NOMO-1 treated with DMSO at 0.1 percent for 48 hours (cell line): ENCODE data around the gene INTS3.
A peak's percentile ranks its signal among the peaks of the same experiment; 100 is the strongest.

Experiments used
- DNase-seq: peaks from one replicate; lab custom pipeline; 2025; ENCODE audit not compliant: unreplicated experiment; lab: John Stamatoyannopoulos, UW

Gene INTS3

DNA sequence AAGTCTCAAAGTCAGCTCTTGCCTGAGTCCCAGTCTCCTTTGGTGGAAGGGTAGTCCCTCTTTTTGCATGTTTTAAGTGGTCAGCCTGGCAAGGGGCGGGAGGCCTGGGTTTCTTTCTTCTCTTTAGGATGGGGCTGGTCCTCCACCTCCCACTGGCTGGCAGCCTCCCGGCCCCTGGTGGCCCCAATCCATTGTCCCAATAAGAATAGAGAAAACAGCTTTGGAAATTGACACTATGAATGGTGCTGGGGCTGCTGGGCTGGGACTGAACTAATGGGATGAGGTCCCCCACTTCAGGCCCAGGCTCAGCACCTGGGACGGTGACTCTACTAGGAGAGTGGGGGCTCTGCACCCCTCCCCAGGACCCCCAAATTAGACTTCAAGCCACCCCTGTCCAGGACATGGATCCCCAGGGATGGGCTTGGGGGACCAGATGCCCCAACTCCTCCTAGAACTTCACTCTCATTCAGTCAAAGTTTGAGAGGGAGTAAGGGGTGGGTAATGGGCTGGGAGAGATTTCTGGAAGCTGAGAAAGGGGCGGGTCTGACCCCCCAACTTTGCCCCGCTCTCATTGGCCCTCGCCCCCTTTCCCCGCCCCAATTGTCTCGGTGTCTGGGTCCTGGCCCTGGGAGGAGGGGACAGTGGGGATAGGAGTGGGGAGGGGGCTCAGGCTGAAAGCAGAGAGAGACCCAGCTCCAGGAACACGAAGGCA, 65.6 kb downstream of the INTS3 start:
- no peak for DNase-seq

DNA sequence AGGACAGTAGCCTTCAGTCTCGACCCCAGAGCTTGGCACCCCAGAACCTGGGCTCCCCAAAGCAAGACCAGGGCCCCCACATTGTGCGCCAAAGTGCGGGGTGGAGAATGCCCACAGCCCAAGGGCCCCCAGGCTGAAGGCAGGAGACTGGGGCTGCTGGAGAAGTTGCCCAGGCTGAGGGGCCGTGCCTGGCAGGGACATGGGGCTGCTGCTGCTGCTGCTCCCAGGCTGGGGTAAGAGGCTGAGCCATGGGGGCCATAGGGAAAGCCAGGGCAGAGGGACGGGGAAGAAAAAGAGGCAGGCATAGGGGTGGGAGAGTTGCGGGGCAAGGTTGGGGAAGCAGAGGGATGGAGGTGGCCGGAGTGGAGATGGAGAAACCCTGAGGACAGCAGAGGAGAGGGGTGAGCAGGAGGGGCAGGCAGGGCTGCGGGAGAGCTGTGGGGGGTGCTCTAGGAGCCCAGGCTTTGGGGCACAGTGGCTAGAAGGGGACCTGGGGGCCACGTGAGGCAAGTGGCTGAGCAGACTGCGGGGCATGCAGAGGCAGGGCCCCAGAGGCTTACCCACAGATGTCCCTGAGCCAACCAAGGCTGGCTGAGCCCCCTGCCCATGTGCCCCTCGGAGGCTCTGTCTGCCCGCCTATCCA, 66.2 kb downstream of the INTS3 start:
- no peak for DNase-seq

DNA sequence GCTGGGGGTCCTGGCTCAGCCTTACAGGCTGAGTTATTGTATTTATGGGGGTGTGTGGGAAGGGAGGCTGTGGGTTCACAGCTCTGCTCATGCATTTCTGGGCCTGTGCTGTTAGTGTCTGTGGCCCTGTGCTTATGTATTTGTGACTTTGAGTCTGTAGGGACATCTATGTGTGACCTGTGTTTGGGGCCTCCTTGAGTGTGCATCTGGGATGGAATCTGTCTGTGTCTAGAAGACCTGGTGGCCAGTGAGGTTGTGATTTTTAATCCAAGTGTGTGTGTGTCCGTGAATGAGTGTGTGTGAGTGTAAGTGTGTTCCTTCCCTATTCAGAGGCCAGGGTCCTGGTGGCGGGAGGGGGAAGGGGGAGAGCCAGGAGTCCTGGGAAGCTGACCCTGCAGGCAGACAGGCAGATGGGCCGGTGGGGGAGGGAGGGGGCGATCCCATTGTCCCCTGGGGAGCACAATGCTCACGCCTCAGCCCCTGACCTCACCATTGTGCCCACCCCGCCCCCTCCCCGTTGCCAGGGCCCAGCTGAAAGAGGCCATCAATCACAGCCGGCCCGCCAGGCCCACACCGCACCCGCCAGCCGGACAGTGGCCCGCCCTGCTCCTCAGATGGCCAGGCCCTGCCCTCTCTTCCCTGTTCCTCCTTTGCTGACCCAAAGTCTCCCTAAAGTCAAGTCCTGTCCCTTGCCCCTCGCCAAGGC, 66.9 kb downstream of the INTS3 start:
- no peak for DNase-seq

DNA sequence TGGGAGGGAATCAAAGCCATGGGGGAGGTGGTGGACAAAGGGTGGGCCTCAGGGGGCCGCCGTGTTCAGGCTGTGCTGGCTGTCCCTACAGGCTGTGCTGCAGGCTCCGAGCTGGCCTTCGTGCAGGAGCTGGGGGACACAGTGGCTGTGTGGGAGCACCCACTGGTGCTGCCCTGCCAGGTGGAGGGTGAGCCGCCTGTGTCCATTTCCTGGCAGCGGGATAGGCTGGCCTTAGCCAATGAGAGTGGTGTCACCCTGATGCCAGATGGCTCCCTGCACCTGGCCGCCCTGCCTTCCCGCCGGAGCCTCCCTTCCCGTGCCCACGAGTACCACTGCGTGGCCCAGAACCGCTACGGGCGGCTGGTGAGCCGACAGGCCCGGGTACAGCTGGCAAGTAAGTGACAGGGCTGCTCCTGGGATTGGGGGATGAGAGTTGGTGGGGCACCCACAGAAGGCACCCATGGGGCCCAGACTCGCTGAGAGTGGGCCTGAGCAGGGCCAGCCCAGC, 67.5 kb downstream of the INTS3 start:
- no peak for DNase-seq

DNA sequence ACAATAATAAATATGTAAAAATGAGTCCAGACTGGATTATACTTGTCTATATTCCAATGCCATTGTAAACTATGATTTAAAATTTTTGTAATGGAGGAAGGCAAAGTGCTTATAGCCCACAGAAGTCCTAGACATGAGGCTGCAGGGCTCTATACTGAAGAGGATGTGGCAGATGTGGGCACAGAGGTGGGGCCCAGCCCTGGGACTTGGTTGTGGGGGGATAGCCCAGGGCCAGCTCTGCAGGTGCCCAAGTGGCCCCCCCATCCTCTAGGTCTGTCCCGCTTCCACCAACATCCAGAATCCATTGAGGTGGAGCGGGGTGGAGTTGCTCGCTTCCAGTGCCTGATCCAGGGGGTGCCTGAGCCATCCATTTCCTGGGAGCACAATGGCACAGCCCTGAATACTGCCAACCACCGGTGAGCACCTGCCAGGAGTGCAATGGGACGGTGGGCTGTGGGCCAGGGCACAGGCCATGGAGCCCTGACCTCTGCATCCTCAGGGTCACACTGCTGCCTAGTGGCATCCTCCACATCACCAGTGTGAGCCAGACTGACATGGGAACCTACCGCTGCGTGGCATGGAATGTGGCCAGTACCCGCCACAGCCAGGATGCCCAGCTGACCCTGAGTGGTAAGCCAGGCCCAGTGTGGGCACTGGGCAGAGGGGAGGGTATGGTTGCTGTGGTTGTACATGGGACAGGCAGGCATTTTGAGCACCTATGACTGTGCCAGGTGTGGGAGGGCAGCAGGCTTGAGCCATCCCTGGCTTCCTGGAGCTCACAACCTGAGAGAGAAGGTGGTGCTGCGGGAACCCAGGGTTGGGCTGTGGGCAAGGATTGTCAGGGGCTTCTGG, 68.3 kb downstream of the INTS3 start:
- no peak for DNase-seq

DNA sequence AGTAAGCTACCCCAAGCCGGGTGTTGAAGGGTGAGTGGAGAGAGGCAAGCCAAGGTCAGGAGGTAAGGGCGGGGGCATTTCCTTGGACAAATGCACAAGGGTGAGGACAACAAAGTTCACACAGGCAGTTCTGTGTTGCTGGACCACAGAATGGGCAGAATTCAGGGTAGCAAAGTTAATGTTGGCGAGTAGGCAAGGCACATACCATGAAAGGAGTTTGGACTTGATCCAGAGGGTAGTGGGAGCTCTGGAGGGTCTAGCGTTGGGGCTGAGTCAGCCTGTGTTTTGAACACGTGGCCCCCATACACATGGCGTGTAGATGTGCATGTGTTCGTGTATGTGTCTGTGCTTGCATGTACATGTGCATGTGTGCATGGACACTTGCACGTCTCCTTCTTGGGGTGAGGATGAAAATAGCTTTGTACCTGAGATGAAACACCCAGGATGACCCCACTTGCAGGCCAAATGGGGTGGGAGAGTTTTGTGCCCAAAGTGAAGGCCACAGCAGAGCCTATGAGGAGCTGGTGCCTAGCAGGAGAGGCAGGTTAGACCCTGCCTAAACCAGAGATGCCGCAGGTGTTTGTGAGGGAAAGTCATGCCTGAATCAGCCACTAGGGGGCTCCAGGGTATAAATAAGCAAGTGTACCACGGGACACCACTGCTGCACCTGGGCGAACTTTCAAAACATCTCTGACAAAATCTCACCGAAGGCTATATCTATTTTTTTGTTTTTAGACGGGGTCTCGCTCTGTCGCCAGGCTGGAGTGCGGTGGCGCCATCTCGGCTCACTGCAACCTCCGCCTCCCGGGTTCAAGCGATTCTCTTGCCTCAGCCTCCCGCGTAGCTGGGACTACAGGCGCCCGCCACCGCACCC, 69.2 kb downstream of the INTS3 start:
- peak; percentile 64 for DNase-seq

DNA sequence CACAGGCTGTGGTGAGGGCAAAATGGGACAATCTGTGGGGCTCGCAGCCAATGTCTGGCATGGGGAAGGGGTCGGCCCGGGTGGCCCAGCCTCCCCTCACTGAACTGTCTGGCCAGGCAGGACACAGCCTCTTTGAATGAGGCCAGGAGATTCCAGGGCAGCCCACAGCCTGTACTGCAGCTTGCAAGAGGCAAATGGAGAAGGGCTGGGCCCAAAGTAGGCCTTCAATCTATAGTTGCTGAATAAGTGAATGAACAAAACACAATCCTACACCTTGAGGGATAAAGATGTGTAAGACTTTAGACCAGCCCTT, 70.6 kb downstream of the INTS3 start:
- no peak for DNase-seq

DNA sequence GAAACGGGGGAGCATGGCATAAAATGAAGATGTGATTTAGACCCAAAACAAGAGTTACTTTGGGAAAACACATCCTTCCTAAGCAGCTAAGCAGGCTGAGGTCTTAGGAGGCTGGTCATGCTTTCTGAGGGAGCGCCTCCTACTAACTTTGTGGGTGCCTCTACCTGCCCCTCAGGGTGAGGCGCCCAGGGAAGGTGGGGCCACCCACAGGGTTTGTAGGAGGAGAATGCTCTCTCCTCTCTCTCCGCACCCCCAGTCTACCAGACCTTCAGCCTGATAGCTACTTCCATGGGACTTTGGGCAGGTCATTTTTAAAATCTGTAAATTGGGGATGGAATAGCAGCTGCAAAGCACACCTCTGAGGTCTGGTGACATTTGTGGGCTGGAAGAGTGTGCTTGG, 71.2 kb downstream of the INTS3 start:
- no peak for DNase-seq

DNA sequence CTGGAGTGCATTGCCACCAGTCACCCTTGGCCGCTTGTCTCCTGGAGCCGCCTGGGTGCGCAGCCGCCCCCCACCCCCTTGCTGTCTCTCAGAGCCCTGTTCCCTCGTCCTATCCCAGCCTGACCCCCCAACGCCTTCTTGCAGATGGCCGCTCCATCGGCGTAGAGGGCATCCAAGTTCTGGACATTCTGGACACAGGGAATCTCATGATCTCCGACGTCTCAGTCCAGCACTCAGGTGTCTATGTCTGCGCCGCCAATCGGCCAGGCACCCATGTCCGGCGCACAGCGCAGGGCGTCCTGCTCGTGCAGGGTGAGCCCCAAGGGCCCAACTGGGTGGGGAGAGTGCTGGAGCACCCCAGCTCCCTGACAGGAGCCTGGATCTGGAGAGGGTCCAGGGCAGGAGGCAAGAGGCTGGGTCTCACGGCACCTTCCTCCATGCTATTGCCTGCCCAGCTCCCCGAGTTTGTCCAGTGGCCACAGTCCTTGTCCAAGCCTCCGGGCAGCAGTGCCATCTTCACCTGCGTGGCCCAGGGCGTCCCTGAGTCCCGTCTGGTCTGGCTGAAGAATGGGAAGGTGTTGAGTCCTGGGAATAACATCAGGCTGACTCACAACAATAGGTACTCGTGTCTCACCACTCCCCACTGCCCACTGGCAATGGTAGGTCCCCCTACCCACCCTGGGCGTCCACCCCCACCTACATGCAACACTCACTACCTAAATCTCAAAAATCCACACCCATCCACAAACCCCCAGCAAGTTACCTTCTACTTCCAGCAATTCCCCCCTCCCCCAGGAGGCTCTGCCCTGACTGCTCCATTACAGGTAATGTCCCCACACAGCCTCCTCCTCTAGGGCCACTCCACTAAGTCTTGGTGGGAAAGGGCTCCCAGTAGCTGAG, 72.0 kb downstream of the INTS3 start:
- no peak for DNase-seq

DNA sequence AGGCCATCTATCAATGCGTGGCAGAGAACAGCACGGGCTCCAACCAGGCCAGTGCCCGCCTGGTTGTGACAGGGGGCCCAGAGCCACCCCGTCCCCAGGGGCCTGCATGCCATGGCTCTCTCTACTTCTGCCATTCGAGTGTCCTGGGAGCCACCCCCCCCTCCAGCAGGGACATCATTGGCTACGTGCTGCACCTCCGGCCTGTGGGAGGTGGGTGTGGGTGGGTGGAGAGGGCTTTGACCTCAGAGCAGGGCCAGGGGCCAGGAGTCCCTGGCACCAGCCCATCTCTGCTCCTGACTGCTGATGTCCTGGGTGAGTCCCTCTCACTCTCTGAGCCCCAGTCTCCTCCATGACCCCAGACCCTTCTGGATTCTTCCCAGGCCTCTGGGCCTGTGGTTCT, 72.7 kb downstream of the INTS3 start:
- DNase-seq = no peak

DNA sequence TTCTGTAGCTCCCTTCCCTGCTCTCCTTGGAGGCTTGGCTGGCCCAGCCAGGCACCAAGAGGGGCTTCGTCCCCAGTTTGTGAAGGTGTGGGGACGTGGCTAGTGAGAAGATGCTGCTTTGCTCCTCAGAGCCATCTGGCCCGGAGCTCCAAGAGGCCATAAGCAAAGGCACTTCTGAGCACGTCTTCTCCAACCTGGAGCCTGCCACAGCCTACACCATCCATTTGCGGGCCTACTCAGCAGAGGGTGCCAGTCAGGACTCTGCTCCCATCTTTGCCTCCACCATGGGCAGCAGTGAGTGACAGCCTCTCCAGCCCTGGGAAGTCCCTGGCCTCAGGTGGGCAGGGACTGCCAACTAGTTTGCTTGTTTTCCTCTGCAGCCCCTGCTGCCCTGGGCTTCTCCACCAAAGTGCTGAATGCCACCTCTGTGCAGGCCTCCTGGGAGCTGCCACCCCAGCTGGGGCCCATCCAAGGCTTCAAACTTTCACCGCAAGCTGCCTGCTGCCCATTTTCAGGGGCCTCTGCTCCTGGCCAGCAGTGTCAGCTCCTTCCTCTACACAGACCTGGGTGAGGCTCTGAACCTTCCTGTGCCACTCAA, 73.3 kb downstream of the INTS3 start:
- DNase-seq = no peak

DNA sequence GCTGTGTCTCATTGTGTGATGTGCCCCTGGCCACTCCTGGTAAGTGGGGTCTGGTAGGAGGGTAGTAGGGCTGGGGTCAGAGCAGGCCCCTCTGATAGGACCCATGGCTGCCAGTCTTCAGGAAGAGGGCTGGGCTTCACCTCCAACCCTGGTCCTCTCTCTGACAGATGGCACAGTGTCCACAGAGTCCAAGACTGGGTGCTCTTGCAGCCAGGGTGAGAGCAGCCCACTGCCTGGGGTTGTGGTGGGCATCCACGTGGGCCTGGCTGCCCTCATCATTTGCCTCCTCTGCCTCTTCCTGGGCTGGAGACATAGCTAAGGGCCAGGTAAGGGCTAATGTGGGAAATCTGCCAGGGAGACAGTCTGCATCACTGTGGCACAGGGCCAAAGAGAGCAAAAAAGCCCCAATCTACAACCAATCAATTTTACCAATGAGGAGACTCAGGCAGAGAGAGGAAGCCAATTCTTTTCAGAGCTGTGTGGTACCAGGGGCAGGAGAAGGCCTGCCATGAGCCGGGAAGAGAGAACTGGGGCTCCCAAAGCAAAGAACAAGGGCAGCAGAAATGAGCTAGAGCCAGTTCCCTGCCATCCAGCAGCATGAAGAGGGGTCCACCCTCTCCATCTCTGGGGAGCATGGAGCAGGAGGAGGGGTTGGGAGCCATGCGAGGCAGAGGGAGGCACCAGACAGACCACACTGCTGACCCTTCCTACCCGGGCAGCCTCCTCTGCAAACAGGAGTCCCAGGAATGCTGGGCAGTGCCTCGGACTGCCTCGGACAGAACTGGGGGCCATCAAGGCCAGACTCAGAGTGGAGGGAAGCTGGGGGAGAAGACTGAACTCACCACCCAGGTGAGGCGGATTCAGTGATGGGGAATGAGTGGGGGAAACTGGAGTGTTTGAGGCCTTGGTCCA, 74.2 kb downstream of the INTS3 start:
- no peak for DNase-seq

DNA sequence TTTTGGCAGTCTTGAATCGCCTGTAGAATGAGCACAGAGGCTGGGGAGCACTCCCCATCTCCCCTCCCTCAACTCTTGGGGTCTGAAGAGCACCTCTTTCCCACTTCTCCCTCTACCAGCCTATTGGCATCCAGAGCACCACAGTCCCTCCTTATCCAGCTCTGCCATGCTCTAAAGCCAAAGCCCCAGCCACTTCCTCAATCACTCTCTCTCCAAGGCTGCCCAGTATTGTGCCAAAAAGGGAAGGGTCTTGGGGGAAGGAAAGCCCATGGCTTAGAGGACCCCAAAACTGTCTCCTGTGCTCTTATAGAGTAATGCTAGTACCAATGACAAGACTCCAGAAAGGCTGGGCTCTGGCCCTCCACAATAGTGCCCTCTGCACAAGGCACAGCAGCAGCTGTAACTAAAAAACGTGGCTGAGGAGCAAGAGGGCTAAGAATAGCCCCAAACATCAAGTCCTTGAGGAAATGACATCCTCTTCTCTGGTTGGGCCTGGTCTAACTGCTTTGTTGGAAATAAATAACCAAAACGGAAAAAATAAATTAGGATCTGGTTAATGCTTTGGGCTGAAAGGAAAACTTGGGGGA, 75.7 kb downstream of the INTS3 start:
- peak; percentile 10 for DNase-seq

DNA sequence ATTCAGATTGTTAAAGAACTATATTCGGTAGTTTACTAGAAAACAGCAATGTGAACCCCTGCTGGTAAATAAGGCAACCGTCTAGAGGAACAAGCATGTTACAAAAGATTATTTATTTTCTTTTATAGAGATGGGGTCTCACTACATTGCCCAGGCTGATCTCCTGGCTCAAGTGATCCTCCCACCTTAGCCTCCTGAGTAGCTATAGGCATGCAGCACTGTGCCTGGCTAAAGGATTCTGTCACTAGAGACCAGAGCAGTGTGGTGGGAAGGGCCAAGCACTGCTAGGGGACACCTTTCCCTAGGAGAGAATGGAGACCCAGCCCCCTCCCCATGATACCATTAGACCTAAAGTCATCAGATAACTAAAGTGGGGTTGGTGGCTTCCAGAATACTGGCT, 76.3 kb downstream of the INTS3 start:
- DNase-seq = no peak

DNA sequence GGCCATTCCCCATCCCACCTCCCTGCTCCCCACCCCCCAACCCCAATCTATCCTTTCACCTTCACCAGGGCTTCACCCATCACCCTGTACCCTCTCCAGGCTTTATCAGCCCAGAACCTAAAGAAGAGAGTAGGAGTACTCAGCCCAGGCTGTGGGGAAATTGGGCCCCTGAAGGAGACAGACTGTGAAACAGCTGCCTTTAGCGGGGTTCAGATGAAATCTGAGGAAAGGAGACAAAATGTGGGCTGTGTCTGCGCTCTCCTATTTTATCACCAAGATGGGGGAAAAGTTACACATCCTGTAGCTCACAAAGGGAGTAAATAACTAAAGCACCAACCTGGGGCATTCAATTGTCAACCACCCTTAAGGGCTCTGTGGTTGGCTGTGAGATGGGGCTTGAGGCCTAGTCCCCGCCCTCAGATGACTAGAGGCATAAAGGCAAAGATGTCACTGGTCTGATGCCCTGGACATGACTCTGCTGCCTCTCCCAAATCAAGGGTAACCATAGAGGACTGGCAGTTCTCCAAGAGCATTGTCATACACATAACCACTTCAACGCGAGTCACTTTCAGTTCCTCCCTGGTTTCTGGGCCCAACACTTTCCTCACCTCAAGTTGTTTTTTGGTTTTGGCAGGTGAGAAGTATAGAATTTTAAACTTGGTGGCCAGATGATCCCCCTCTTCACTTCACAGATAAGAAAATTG, 77.3 kb downstream of the INTS3 start:
- peak; percentile 99 for DNase-seq

DNA sequence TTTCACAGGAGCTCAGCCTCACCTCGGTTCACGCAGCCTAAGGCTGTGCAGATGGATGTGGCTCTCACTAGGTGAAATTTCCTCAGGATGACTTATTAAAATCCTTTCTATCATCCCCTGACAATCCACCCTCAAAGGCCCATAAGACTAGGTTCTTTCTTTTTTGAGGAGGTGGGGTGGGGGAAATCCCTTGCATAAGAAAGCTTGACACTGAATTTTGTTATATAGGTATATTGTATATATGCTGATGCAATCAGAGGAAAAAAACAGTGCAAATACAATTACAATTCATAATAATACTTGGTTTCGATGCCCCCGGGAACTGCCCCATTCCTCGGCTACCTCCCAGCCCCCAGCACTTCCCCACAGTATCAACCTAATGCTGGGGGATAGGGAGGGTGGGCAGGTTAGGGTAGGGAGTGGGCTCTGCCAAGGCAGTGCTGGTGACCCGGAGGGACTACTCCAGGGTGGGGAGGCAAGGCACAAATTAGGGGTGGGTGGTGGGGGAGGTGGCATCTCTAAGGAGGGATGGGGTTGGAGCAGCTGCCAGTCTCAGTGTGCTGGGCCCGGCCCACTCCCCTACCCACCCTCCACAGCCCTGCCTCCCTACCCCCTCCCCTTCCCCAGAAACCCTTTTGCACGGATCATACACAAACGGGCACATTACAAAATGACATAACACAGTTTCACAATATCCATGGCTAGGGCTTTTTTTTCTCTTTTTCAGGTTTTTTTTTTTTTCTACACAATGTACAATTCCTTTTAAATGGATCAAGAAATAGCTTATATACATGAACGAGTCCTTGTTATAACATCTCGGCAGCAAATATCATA, 78.3 kb downstream of the INTS3 start:
- DNase-seq = peak; percentile 46
